HG03565 (cell line): ENCODE results near the gene GSX1.

Experiments used
- ATAC-seq: cut with Tn5 transposase; IDR thresholded peaks from one replicate; pipeline ENCODE4 v1.9.1; 2021; ENCODE audit warnings: mild to moderate bottlenecking, moderate library complexity; ENCODE audit not compliant: unreplicated experiment

Gene GSX1

DNA sequence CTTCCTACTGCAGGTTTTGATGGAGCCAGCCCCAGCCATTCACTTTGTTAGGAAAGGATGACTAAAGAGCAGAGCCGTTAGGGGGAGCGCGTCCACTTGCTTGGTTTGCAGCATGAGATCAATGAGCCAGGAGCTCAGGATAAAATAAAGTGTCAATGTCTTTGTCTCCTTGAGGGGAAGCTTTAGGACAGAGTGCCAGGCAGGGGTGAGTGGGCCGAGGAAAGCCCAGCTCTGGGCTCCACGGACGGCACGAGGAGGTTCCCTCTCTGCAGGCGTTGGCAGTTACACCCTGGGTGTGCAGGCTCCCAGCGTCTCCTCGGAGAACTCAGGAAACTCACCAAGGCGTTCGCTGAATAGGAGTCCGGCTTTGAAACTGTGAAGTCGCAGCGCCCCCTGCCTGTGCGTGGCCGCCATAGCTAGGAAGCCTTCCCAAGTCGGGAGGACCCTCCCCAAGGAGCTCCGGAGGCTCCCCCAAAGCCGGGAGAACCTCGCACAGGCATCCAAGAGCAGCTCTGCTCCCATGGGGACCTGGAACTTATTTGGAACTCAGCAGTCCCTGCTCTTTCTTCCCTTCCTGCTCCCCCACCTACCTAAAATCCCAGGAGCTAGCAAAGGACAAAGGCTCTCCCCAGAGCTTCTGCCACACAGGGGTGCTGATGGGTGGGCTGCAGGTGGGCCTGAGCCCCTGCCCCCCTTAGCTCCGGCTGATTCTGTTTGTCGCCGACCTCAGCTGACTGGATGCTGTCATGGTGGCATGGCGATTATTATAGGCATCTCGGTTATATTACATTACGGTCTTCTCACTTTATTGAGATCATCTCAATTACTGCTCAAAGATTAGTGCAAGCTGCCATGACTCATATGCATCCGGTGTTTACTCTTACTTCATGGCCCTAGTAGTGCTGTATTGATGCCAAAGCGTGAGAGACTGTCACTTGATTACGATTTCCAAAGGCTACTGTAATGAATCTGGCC lies 34.4 kb downstream of the GSX1 start:
- ATAC-seq: no peak

DNA sequence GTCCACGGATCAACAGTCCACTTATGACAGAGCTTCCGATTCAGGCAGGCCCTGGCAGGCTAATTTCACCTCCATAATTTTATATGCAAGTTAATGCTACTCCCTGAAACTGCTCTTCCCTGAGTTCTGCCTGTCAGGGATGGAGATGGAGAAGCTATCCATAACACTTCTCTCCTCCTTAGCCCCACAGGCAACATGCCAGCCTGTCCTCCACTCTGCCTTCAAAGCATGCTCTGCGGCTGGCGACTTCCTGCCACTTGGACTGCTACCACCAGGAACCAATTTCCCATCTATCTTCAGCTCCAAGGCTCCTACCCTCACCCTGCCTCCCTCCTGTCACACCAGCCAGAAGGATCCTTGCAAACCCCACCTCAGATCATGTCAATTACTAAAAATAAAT lies 35.4 kb downstream of the GSX1 start:
- no peak for ATAC-seq

DNA sequence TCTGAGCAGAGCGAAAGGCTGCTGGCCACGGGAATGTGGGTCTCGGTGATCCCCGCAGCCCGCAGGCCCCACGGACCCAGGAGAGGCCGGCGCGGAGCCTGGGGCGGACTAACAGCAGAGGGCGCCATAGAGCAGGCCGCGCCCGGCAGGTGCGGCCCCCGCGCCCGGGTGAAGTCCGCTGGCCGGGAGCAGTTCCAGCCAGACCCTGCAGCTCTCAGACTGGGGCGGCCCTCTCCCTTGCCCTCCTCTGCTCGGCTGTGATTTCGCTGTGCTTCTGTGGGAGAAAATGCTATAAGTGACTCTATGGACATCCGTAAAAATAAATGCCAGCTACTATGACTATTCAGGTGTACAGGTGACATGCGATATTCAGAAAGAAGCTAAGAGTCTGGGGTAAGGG lies 37.7 kb downstream of the GSX1 start:
- ATAC-seq: no peak

DNA sequence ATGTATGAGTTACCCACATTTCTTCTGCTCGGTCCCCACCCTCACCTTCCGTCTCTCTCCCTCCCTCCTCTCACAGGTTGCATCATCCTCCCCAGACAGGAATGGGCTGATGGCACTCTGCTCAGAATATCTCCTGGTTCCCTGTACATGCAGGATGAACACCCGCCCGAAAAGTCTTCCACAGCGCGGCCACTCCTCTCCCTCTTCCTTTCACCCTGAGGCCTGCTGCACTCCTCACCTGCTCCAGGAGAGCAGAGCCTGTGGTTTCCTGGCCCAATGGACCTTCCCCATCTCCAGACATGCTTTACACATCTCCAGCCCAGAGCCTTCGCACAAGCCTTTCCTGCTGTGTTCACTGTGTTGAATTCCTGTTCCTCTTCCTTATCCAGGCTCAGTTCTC lies 40.9 kb downstream of the GSX1 start:
- ATAC-seq: no peak

- no peak for ATAC-seq
Observed at GRCh38 chr13:27834095-27834494, 41.8 kb downstream of the GSX1 start.

- ATAC-seq: no peak
Observed at GRCh38 chr13:27835799-27836198, 43.5 kb downstream of the GSX1 start.

DNA sequence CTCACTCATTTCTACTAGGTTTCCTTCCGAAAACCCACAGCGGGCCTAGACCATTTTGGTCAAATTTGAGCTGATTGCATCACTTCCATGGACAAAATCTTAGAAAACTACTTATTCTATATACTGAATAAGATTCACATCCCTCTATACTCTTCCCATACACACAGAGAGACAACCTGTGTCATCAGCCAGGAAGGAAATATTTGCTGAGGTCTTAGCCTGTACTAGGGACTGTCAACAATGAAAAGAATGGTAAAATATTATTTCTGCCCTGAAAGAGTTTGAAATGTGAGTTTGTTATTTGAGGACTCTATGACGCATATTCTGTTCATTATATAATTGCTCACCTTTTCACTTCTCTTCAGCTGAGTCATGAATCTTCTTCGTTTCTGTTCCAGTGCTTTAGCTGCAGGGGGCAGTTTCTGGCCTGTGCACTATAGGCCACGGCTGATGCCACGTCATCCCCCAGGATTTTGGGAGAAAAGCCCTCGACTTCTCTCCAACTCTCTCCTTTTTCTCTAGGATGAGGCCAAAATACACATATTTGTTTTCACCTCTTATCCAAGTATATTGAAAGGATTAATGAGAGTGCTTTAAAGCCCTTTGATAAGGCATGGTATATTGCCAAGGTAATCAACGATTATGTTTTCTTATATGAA lies 47.7 kb downstream of the GSX1 start:
- ATAC-seq: no peak

GRCh38 chr13:27842571-27842970 lies 50.3 kb downstream of the GSX1 start:
- no peak for ATAC-seq
